ENCODE results near the gene NUDT11.
"Not testable (repeated sequence)": the region's sequence is repeated elsewhere in the genome, so short reads cannot be mapped to it uniquely, and the experiment has no call there.

Gene NUDT11

DNA sequence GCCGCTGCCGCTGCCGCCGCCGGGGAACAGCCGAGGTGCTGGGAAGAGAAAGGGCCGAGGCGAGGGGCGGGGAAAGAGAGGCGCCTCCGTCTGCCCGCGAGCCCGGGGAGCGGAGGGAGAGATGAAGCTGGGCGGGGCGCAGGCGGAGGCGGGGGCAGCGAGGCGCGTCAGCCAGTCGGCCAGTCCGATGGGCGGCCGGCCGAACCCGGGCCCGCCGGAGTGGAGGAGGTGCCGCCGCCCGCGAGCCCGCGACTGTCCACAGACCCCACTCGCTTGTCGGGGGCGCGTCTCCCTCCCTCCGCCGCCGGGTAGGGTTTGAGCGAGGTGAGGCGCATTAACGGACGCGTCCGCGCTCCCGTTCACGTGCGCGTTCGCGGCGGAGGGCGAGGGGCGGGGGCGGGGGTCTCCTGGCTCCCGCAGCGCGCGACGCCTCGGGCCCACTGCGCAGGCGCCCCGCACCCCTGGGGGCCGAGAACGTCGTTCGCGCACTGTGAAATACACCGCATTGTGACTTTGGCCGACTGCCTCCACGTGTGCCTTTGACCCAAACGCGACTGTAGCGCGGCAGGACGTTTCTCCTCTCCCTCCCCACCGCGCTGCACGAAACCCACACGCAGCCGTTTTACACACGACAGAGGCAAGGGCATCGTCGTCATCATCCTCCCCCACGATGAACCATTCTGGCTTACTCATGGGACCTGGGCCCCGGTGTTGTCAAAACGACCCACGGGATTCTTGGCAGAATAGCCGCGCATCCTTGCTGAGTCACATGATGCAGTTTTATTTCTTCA lies at the start of gene NUDT11:
TSS of gene NUDT11 (minus strand) at position 92 of the 791 bp plus-strand sequence. CDS start 148 bp downstream, outside the sequence.
- no peak for FAIRE-seq

DNA sequence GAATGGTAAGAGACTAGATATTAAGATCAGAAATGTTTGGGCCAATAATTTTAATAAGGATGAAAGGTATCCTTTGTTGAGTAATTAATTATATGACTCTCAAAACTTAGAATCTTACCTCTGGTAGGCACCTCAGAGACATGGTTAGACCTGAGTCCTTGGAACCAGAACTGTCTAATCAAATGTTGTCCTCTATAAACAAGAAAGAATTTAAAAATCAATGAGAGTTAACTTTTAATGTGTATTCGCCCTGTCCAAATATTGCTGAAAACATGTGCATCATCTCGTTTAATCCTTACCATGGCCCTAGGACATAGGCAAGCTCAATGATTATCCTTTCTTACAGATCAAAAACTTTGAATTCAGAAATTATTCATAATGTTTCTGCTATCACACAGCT lies 24.0 kb upstream of the NUDT11 start:
- no peak for FAIRE-seq

DNA sequence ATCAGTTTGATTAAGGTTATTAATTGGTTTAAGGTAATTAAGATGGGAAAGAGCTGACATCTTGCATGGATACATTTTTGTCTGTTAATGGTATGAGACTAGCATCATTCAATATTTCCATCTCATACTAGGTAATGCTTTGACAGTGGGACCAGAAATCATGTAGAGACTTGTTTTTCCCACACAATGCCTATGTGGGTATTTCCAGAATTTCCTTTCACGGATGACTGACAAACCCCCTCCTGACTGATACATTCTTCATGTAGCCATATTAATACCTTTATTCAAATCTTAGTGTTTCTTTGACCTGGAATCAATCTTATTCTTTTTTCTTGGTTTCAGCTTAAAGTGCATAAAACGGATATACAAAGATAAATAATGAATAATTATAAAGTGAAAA lies 22.7 kb upstream of the NUDT11 start:
- FAIRE-seq: peak; percentile 5

DNA sequence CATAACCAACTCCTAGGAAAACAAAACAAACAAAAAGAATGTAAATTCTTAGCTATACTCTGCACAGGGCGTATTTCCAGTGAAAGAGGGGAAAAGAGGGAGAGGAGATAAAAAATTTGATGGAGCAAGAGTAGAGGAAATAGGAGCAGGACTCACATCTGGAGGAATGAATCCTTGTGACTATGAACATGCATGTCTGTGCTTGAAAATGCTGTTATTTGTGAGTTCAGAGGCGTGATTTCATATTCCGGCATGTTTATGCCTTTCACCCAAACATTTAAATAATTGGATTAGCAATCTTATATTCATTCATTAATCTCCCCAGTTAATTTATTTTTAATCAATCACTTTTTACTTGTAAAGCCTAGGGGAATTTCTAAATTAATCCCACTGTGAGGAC lies 11.2 kb upstream of the NUDT11 start:
- FAIRE-seq: no peak

DNA sequence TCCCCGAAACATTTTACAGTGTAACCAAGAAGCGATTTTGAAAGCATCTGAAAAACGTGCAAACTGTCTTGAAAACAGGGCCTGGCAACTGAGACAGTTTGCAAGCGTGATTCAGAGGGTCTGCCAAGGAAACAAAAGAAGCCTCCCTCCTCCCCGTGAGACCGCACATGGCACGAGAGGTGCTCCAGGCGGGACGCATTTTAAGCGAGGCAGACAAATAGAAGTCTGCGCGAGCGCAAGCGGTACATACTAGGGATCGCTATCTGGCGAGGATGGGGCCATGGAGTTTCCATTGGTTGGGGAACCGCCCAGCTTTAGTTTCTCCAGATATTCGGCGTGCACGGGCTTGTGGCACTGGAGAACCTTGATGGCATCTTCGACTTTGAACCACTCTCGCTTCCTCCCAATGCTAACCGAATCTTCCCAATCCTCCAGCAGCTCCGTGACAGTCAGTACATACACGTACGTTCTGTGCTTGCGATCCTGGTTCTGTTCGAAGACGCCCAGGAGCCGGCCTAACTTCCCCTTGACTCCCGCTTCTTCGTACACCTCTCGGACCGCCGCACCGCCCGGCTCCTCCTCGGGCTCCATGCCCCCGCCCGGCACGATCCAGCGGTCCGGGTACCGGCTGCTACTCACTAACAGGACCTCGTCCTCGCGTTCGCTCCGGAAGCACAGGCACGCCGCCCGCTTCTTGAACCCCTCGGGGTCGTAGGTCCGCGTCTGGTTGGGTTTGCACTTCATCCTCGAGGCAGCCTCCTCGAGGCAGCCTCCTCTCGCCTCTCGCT lies 497 bp downstream of the NUDT11 start:
- not testable (repeated sequence) for FAIRE-seq

DNA sequence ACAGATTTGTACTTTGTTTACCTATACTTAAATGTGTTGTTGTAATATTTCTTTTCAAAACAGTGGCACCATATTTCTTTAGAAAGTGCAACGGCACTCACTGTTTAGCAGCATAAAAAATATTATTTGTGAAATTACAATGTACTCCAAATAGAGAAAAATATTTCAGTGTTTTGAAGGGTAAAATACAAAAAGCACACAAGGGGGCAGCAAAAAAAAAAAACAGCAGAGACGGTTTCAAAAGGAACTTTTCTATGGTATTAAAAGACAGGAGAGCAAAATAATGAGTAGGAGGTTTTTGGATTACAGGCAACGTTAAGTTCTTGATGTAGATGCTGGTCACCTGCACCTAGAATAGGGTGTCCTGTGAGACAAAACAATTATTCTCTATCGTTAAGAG lies 2.0 kb downstream of the NUDT11 start:
- no peak for FAIRE-seq

DNA sequence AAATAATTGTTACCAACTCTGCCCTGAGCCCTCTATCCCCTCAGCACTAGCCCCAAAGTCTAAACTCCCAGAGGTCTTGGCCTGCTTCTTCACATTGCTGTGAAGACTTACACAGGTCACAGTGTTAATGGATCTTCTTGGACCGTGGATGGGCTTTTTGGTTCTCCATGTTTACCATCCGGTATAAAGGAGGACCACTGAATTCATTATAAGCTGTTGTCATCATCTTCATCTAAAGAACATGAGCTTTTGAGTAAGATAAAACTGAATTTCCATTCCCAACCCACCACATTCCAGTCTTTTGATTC lies 8.5 kb downstream of the NUDT11 start:
- no peak for FAIRE-seq

DNA sequence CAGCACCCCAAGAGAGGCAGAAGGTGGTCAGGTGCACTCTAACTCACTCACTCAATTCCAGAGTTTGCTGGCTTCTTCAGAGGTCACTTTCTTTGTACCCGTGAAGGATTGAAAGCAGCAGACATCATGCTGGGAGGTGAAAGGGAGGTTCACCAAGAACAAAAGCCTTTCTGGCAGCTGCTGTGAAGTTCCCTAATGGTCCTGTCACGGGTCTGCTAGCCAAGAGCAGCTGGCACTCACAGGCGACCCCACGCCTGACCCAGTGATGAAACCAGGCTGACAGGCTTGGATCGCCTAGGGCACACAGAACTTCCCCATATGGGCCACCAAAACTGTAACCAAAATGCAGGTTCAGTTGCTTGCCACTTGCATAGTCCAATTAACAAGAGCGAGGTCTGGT lies 11.8 kb downstream of the NUDT11 start:
- FAIRE-seq: no peak

DNA sequence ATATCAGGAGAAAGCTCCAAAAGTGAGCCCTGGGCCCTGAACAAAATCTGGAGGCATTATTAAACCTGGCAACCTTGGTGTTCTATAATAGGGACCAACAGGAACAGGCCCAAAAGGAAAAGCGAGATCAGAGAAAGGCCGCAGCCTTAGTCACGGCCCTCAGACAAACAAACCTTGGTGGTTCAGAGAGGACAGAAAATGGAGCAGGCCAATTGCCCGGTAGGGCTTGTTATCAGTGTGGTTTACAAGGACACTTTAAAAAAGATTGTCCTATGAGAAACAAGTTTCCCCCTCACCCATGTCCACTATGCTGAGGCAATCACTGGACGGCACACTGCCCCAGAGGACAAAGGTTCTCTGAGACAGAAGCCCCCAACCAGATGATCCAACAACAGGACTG lies 14.0 kb downstream of the NUDT11 start:
- FAIRE-seq: not testable (repeated sequence)

DNA sequence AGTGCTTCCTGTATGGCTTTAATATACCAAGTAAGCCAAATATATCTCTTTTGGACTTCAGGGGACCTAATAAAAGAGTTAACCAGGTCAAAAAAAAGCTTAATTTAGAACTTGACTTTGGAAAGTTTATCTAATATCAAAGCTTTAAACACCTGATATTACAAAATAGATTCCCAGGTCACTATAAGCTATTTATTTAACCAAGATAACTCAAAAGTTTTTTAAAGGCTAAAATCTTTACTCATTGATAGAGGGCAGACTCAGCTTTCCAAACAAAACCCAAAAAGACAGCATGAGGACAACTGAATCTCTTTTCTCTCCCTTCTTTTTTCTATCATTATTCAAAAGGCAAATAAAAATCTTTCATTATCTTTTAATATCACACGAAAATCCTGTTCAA lies 19.5 kb downstream of the NUDT11 start:
- no peak for FAIRE-seq

DNA sequence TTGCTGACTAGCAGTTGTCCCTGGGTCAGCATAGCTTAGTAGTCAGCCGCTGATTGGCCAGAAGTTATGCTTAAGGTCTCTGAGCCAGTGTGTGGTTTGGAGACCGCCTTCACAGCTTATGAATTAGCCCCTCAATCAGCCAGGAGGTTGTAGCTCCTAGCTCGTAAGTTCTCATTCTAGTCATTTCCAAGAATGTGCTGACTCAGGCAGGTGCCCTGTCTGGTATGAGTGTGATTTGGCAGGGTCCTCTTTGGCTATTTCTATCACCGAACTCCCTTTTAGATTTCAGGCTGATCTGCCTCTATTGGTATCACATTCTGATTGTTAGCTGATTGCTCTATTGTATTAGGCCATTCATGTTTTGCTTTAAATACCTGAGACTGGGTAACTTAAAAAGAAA lies 33.1 kb downstream of the NUDT11 start:
- FAIRE-seq: no peak

DNA sequence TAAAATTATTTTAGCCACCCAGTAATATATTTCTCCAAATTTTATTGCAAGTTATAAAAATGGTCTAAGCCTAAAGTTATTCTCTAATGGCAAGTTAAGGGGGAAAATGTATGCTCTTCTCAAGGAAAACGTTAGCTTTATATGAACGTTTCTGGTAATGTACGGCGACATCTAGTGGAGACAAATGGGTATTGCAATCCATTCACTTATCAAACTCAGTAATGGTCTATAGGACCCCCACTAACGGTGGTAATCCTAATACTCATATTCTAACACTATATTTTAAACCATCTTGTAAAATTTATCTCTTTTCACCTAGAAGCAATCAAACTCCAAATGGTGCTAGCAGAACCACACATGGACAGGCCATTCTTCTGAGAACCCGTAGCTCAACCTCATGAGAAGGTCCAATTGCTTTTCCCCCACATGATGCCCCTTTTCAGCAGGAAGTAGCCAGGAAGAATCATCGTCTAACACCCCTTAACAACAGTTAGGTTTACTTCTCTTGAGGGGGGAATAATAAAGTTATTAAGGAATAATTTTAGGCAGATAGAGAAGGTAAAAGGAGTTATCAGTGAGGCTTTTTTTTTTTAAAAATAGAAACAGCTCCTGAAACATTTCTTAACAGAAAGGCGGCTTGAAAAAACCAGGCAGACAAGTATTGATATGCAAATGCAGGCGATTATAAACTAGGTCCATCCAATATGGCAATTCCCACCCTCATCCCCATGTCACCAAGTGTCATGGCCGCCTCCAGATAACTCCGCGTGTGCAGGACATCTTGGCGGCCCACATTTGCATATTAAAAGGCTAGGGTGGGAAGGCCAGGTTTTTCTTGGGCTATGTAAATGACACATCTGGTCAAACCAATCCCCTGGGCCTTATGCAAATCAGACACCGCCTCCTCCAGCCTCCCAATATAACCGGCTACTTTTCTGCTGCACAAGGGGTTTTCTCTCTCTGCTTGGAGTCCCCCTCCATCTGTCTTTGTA lies 35.0 kb downstream of the NUDT11 start:
- FAIRE-seq: peak; percentile 89

DNA sequence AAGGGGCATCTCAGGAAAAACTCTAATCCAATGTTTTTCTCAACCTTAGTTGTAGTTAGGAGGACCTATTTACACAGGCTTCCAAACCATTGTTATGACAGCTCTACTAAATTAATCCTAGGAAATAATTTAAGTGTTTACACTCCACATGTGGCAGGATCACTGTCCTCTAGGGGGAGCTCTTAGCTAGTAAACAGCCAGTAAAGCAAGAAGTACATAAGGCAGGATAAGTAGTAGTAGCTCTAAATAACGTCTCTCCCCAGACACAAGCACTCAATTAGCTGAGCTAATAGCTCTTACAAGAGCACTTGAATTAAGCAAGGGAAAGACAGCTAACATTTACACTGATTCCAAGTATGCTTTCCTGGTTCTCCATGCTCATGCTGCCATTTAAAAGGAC lies 37.3 kb downstream of the NUDT11 start:
- FAIRE-seq: no peak

DNA sequence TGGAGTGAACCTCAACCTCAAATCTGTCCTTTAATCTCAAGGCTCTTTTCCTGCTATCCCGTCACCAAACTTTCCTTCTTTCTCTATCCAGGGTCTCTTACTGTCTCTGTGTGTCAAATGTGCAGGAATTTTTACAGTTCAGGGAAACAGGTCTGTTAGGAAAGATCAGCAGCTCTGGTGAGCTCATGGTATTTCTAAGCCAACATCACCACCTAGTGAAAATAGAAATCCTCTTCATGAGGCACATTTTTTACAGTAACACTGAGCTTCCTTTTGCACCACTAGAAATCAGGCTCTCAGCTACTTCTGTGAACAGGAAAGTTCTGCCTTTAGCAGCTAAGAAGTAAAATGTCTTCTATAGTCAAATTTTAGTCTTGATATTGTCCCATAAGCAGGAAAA lies 39.6 kb downstream of the NUDT11 start:
- no peak for FAIRE-seq

DNA sequence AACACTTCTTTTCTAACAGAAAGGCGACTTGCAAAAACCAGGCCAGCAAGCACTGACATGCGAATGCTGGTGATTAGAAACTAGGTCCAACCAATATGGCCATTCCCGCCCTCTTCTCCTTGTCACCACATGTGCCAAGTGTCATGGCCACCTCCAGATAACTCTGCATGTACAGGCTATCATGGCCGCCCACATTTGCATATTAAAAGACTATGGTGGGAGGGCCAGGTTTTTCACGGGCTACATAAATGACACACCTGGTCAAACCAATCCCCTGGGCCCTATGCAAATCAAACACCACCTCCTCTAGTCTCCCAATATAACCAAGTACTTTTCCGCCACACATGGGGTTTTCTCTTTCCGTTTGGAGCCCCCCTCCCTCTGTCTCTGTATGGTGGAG lies 40.1 kb downstream of the NUDT11 start:
- no peak for FAIRE-seq

DNA sequence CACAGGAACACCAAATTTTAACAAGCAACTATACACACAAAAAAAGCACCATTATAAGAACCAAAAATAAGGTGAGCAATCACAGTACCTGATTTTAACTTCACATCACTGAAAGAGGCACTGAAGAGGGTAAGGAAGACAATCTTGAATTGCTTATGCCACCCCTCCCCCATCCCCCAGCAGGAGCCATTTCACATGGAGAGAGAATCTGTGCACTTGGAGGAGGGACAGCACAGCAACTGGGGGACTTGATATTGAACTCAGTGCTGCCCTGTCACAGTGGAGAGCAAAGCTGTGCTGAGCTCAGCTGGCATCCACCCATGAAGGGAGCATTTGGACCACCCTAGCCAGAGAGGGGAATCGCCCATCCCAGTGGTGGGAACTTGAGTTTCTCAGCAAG lies 56.0 kb downstream of the NUDT11 start:
- no peak for FAIRE-seq
